PFSK-1 (cell line): Measurements from ENCODE around the gene MSTN.

ENCODE experiments used
- SIN3A ChIP-seq: IDR thresholded peaks from 2 replicates; pipeline ENCODE4 v1.6.1; 2012; ENCODE audit warnings: mild to moderate bottlenecking, low read length, moderate library complexity, borderline replicate concordance; ENCODE audit not compliant: insufficient read depth
- TAF1 ChIP-seq: IDR thresholded peaks from 2 replicates; pipeline ENCODE4 v1.6.1; 2012; ENCODE audit warnings: low read length, control low read depth, borderline replicate concordance; ENCODE audit not compliant: insufficient read depth

- TF ChIP-seq TAF1, result no peak
- no peak for TF ChIP-seq SIN3A
Measured at GRCh38 chr2:190068764-190069163, 6.2 kb upstream of the MSTN start.
